Hematopoietic multipotent progenitor cell (in vitro differentiated cells): Measurements from ENCODE around the gene SMAD4. TPM values are rescaled to one million over a fixed set of nuclear protein-coding genes. Genes with fewer than 3 reads are reported as not detected.

Experiments
- total RNA-seq: library from RNA; depleted of rRNA; stranded (reverse); fragments of >200 nt; gene quantifications from one replicate; pipeline ENCODE4 v1.2.3, GENCODE V29; 2012

SMAD4 gene
- total RNA-seq, 1 donor: 163 TPM

Other genes starting within 250 kb of the SMAD4 start
- gene MRO, start 210.2 kb upstream of the SMAD4 start, total RNA-seq: not detected
- gene ME2, start 151.1 kb upstream of the SMAD4 start, total RNA-seq: 28.8 TPM
- 5.9 TPM for gene ELAC1, start 62.2 kb upstream of the SMAD4 start, total RNA-seq
- 41.7 TPM for gene MEX3C, start 167.5 kb downstream of the SMAD4 start, total RNA-seq